ENCODE measurements around the gene PSAP. TPM values are rescaled to one million over a fixed set of nuclear protein-coding genes. Genes with fewer than 3 reads are reported as not detected.

The PSAP gene
- total RNA-seq, 2 experiments from 2014 or later = 112 to 113 TPM

DNA sequence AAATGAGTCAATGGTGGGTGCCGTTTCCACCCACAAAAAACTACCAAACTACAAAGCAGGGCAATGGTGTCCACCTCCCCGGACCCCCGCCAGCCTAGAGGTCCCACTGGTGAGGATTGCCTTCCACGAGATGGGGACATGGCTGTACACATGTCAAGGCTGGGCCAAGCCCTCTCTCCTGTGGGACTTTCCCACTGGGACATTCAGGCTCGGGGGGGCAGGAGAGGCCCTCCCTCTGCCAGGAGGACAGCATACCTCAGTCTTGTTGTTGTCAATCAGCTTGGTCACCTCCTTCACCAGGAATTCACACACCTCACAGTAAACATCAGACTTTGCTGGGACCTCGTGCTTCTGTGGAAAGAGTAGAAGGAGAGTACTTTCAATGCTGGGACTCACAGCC lies 31.1 kb downstream of the PSAP start:
- CTCF ChIA-PET = no interaction called here
- POLR2A ChIA-PET = no interaction called here
- no peak for DNase-seq
- H3K27me3 Mint-ChIP-seq (ENCODE audit: low read depth) = no peaks in the 10 kb centered on the region
- H3K9me3 Mint-ChIP-seq (ENCODE audit: insufficient read depth) = no peaks in the 10 kb centered on the region
- H3K36me3 Mint-ChIP-seq (ENCODE audit: low read depth) = peaks cover 50% of the 10 kb centered on the region
- H3K4me3 Mint-ChIP-seq = no peak overlapping the region
- H3K4me1 Mint-ChIP-seq (ENCODE audit: low read depth) = peaks cover 22% of the 10 kb centered on the region
- H3K27ac Mint-ChIP-seq = no peak overlapping the region
- no peak for ATAC-seq

DNA sequence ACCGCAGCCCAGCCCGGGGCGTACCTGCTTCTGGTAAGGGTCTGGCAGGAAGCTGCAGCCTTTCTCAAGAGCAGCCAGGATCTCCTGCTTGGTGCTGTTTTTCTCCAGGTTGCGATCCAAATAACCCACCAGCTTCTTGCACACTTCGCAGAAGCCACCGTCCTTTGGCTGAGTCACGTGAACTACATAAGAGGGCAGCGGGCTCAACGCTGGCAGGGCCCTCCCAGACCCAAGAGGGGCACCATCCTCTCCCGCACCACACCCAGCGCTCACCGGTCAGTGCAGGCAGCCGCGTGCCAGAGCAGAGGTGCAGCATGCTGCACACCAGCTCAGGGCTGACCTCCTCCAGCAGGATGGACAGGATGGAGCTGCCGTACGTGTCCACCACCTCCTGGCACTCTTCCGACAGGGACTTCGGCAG lies 31.6 kb downstream of the PSAP start:
- CTCF ChIA-PET = no interaction called here
- no peak overlapping the region for H3K4me3 Mint-ChIP-seq
- DNase-seq (no peak), ATAC-seq (no peak)
- no peak overlapping the region for H3K27ac Mint-ChIP-seq
- H3K9me3 Mint-ChIP-seq (ENCODE audit: insufficient read depth) = no peaks in the 10 kb centered on the region
- POLR2A ChIA-PET = no interaction called here
- no peaks in the 10 kb centered on the region for H3K27me3 Mint-ChIP-seq (ENCODE audit: low read depth)
- H3K4me1 Mint-ChIP-seq (ENCODE audit: low read depth) = peaks cover 22% of the 10 kb centered on the region
- peaks cover 50% of the 10 kb centered on the region for H3K36me3 Mint-ChIP-seq (ENCODE audit: low read depth)

DNA sequence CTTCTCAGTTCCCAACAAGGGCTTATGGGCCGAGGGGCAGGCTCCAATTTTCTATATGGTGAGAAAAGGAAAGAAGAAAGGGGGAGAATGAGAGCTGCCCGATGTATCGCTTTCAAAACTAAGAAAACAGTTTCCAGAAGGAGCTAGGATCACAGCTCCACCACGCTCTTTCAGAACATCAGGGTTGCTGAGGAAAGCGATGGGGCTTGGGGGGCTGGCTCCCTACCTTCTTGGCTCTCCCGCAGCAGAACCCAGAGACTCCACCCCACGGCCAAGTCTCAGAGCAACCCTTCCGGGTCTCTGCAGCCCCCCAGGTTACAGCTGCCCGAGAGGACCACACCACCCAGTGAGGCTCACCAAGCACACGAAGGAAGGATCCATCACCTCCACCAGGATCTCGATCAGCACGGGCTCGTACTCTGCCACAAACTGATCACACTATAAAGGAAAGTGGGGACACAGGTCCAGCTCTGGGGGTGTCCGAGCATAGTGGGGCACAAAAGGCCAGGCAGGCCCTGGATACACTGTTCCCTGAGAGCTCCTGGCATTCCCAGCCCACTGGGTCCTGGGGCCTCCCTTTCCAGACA lies 32.3 kb downstream of the PSAP start:
- no peak overlapping the region for H3K4me3 Mint-ChIP-seq
- no peaks in the 10 kb centered on the region for H3K9me3 Mint-ChIP-seq (ENCODE audit: insufficient read depth)
- H3K27me3 Mint-ChIP-seq (ENCODE audit: low read depth) = no peaks in the 10 kb centered on the region
- peaks cover 22% of the 10 kb centered on the region for H3K4me1 Mint-ChIP-seq (ENCODE audit: low read depth)
- peaks cover 47% of the 10 kb centered on the region for H3K36me3 Mint-ChIP-seq (ENCODE audit: low read depth)
- H3K27ac Mint-ChIP-seq = no peak overlapping the region
- ChIA-PET CTCF (interaction anchor here (0.9 kb wide), 1 partner anchor 45 kb away, joined by 3 read pairs; the partner anchor contains the start of gene VSIR), POLR2A (no interaction called here)
- ATAC-seq (no peak), DNase-seq (no peak)

DNA sequence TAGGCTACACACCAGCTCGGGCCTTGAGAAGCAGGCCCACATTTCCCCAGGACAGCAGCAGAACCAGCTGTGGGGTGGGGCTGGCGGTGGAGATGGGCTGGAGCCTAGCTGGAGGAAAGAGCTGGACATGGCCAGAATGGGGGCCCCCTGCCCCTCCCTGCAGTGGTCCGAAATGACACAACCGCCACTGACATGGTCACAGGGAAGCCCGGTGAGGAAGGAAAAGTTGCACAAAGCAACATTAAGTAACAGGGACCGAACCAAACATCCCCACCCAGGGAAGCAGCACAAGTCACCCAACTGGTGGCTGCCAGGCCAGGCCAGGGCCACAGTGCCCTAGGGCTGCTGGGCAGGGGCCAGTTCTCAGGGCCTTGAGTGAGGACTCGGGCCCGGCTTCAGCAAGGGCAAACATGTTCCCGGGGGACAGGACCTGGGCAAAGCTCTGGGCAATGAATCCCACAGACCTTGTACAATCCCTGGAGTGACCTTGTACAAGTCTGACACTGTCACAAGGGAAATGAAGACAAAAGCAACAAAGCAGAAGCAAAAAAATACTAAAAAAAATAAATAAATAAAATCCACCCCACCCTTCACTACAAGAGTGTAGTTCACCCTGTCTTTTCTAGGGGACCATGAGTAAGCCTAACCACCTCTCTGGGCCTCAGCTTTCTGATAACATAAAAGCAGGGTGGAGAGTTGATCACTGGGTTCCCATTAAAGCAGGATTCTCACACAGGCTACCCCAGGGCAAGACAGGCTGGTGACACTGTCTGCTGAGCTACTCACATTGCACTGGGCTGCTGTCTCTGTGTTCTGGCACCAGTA lies 33.0 kb downstream of the PSAP start:
- peaks cover 21% of the 10 kb centered on the region for H3K4me1 Mint-ChIP-seq (ENCODE audit: low read depth)
- no peak overlapping the region for H3K4me3 Mint-ChIP-seq
- H3K27ac Mint-ChIP-seq = no peak overlapping the region
- ATAC-seq = no peak
- POLR2A ChIA-PET = interaction anchor here (1.5 kb wide), 1 partner anchor 50 kb away, joined by 5 read pairs; no protein-coding TSS in a partner anchor
- DNase-seq = no peak
- peaks cover 42% of the 10 kb centered on the region for H3K36me3 Mint-ChIP-seq (ENCODE audit: low read depth)
- no peaks in the 10 kb centered on the region for H3K27me3 Mint-ChIP-seq (ENCODE audit: low read depth)
- CTCF ChIA-PET = interaction anchor here (0.9 to 1.0 kb wide), 2 partner anchors 44 kb away, joined by 3 read pairs; partner anchors contain the start of gene VSIR
- H3K9me3 Mint-ChIP-seq (ENCODE audit: insufficient read depth) = no peaks in the 10 kb centered on the region

DNA sequence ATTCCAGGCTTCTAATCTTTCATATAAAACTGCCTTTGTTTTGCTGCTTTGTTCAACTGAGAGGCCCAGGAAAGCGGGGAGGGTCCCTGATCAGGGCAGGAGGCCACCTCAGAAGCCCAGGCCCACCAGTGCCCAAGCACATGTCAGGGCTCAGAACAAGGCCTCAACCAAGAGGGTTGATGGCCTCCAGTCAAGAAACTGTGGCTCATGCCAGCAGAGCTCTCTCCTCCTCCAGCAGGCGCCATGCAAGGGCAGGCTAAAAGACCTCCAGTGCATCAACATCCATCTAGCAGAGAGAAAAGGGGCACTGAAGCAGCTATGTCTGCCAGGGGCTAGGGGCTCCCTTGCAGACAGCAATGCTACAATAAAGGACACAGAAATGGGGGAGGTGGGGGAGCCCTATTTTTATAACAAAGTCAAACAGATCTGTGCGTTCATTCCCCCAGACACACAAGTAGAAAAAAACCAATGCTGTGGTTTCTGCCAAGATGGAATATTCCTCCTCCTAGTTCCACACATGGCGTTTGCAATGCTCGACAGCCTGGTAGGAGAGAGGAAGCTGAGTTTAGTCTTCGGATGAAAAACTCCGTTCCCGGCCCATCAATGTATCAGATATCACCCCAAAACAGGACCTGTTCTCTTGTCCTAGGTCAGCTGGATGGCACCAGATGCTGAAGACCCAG lies 34.0 kb downstream of the PSAP start:
- Mint-ChIP-seq H3K27ac (no peak overlapping the region), H3K4me3 (no peak overlapping the region), H3K27me3 (ENCODE audit: low read depth) (no peaks in the 10 kb centered on the region), H3K36me3 (ENCODE audit: low read depth) (peaks cover 41% of the 10 kb centered on the region), H3K4me1 (ENCODE audit: low read depth) (peaks cover 17% of the 10 kb centered on the region), H3K9me3 (ENCODE audit: insufficient read depth) (no peaks in the 10 kb centered on the region)
- CTCF ChIA-PET = interaction anchor here (1.0 kb wide), 1 partner anchor 43 kb away, joined by 3 read pairs; no protein-coding TSS in a partner anchor
- POLR2A ChIA-PET = interaction anchor here (1.1 to 1.5 kb wide), 2 partner anchors 49 to 1351 kb away, joined by 3 to 5 read pairs; no protein-coding TSS in a partner anchor
- ATAC-seq (no peak), DNase-seq (no peak)

DNA sequence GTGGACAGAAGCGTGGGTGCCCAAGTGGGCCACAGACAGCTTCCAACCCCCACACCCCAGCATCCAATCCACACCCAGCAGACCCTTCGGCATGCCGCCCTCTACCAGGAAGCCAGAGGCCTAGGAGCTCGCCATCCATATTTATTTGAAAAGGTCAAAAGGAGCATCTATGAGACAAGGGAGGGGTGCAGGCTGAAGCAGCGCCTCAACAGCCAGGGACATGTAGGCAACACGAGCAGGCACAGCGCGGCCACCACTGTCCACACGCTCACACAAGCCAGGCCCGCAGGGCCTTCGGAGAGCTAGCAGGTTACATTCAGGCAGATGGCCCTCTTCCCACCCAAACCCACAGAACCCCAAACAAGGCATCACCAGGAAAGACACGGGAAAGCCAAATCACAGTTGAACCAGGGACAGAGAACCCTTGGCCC lies 34.6 kb downstream of the PSAP start:
- Mint-ChIP-seq H3K4me3 (no peak overlapping the region), H3K9me3 (ENCODE audit: insufficient read depth) (no peaks in the 10 kb centered on the region), H3K4me1 (ENCODE audit: low read depth) (peaks cover 15% of the 10 kb centered on the region), H3K27me3 (ENCODE audit: low read depth) (no peaks in the 10 kb centered on the region), H3K36me3 (ENCODE audit: low read depth) (peaks cover 38% of the 10 kb centered on the region), H3K27ac (no peak overlapping the region)
- no peak for DNase-seq
- CTCF ChIA-PET = interaction anchor here (0.8 kb wide), 1 partner anchor 119 kb away, joined by 3 read pairs; no protein-coding TSS in a partner anchor
- POLR2A ChIA-PET = interaction anchor here (1.1 kb wide), 1 partner anchor 1352 kb away, joined by 3 read pairs; no protein-coding TSS in a partner anchor
- no peak for ATAC-seq

DNA sequence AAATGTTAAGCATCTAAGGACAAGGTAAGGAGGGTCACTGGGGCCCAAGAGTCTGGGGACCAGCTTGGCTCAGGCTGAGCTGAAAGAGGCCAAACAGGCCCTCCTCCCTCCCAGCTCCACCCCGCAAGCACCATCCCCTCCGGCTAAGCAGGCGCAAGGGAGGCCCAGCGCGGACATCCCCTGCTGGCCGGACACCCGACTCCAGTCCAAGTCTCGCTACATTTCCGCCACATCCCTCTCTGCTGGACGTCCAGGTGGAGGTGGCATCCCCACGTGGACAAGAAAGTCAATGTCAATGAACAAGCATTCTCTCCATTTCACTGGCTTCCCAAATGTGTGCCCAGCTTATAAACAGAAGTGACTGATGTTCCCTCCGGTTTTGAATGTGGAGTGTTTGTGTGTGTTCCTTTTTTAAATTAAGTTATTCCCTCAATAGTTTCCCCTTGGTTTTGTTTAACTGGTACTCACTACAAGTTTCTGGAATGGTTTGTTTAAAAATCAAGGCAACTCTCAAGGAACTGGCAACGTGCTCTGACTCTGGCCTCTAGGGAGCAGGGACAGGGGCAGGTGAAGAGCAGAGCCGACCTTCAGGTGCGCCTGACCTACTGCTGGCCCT lies 35.4 kb downstream of the PSAP start:
- Mint-ChIP-seq H3K4me1 (ENCODE audit: low read depth) (peaks cover 15% of the 10 kb centered on the region), H3K27ac (no peak overlapping the region), H3K4me3 (no peak overlapping the region), H3K27me3 (ENCODE audit: low read depth) (no peaks in the 10 kb centered on the region), H3K9me3 (ENCODE audit: insufficient read depth) (no peaks in the 10 kb centered on the region), H3K36me3 (ENCODE audit: low read depth) (peaks cover 32% of the 10 kb centered on the region)
- ATAC-seq = no peak
- ChIA-PET POLR2A (no interaction called here), CTCF (interaction anchor here (0.8 to 1.0 kb wide), 2 partner anchors 81 to 118 kb away, joined by 3 read pairs; no protein-coding TSS in a partner anchor)
- DNase-seq = no peak

DNA sequence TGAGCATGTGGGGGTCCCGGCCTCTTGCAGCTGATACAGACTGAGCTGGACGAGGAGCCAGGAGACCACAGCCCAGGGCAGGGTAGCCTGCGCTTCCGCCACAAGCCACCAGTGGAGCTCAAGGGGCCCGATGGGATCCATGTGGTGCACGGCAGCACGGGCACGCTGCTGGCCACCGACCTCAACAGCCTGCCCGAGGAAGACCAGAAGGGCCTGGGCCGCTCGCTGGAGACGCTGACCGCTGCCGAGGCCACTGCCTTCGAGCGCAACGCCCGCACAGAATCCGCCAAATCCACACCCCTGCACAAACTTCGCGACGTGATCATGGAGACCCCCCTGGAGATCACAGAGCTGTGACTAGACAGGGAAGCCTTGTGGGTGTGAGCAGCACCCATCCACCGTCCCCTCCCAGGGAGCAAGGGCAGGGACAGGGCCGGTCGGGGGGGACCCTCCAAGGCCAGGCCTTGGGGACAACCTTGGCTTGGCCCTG lies 36.1 kb downstream of the PSAP start:
- no peaks in the 10 kb centered on the region for H3K27me3 Mint-ChIP-seq (ENCODE audit: low read depth)

DNA sequence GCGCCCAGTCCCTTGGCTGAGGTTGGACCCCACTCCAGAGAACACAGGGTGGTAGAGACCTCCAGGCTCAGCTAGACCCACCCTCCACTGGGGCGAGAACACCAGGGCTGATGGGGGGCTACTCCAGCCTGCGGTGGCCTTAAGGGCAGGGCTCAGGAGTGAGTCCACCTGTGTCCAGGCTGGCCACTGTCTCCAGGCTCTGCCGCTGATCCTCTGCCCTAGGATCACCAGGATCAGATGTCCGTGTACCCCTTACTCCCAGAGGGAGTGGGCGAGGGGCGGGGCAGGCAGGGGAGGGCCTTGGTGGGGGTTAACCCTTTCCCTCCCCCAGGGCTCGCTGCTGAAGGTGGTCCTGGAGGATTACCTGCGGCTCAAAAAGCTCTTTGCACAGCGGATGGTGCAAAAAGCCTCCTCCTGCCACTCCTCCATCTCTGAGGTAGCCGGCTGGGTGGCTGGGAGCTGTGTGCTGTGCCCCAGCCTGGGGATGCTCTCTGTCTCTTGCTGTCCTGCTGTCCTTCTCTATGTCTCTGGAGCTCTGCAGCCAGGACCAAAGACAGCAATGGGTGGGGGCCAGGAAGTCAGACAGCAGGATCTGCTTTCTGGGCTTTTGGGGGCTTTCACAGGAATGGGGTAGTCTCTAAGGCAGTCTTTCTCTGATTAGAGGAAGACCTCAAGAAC lies 38.0 kb downstream of the PSAP start:
- ChIA-PET POLR2A (interaction anchor here (1.4 kb wide), 1 partner anchor 39 kb away, joined by 5 read pairs; no protein-coding TSS in a partner anchor), CTCF (interaction anchor here (0.7 to 3.8 kb wide), 21 partner anchors 8 to 493 kb away, joined by 3 to 40 read pairs (median 7); partner anchors contain the start of gene VSIR)
- no peak for ATAC-seq
- DNase-seq = no peak
- H3K27ac Mint-ChIP-seq = peak overlapping the region; percentile 67
- no peaks in the 10 kb centered on the region for H3K9me3 Mint-ChIP-seq (ENCODE audit: insufficient read depth)
- peaks cover 21% of the 10 kb centered on the region for H3K4me1 Mint-ChIP-seq (ENCODE audit: low read depth)
- H3K27me3 Mint-ChIP-seq (ENCODE audit: low read depth) = no peaks in the 10 kb centered on the region
- peaks cover 16% of the 10 kb centered on the region for H3K36me3 Mint-ChIP-seq (ENCODE audit: low read depth)
- no peak overlapping the region for H3K4me3 Mint-ChIP-seq

More for the DNA sequence above, 36.1 kb downstream of the PSAP start:
- Mint-ChIP-seq H3K4me1 (ENCODE audit: low read depth) (peaks cover 21% of the 10 kb centered on the region), H3K36me3 (ENCODE audit: low read depth) (peaks cover 28% of the 10 kb centered on the region), H3K27ac (no peak overlapping the region), H3K4me3 (no peak overlapping the region), H3K9me3 (ENCODE audit: insufficient read depth) (no peaks in the 10 kb centered on the region)
- POLR2A ChIA-PET = no interaction called here
- ATAC-seq (no peak), DNase-seq (no peak)
- CTCF ChIA-PET = interaction anchor here (1.0 kb wide), 1 partner anchor 81 kb away, joined by 3 read pairs; no protein-coding TSS in a partner anchor

DNA sequence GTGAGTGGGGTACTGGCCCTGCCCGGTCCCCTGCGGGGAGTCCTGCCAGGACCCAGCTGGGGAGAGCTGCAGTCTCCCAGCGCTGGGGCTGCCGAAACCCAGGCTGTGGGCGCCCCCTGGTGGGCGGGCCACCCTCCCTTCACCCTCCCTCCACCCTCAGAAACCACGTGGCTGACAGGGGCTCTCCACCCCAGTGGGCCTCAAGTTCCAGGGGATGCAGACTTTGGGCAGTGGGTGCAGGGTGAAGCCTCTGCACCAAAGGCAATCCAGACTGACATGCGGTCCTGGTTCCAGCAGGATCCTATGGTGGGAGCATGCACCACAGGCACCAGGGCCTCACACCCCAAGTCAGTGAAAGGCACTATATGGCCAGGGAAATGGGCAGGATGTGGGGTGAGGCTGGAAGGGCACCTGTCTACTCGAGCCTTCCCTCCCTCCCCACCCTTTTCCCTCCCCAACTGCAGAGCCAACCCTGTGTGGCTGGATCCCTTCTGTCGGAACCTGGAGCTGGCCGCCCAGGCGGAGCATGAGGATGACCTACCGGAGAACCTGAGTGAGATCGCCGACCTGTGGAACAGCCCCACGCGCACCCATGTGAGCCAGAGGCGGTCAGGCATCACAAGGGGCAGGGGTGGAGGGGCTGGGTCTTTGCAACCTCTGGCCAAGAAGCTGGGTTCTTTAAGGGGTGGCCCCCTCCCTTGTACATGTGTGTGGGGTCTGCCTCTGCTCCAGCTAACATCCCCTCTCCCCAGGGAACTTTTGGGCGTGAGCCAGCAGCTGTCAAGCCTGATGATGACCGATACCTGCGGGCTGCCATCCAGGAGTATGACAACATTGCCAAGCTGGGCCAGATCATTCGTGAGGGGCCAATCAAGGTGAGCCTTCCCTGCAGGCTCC lies 38.8 kb downstream of the PSAP start:
- Mint-ChIP-seq H3K27ac (peak overlapping the region; percentile 51), H3K27me3 (ENCODE audit: low read depth) (no peaks in the 10 kb centered on the region), H3K36me3 (ENCODE audit: low read depth) (peaks cover 12% of the 10 kb centered on the region), H3K4me3 (no peak overlapping the region), H3K4me1 (ENCODE audit: low read depth) (peaks cover 21% of the 10 kb centered on the region), H3K9me3 (ENCODE audit: insufficient read depth) (no peaks in the 10 kb centered on the region)
- DNase-seq (peak; percentile 87), ATAC-seq (peak; percentile 97)
- ChIA-PET POLR2A (interaction anchor here (1.0 to 1.4 kb wide), 2 partner anchors 34 to 38 kb away, joined by 3 to 5 read pairs; no protein-coding TSS in a partner anchor), CTCF (interaction anchor here (0.6 to 3.8 kb wide), 33 partner anchors 9 to 493 kb away, joined by 3 to 40 read pairs (median 4); partner anchors contain the start of gene VSIR)

All from activated CD8-positive, alpha-beta T cell treated with anti-CD3 and anti-CD28 coated beads, Interleukin-2, amount 10 ng/mL, durations not matched to agents 7 days and 5 days (primary cell).